Upper lobe of right lung (tissue), 1 donor: ENCODE data around the gene TBC1D14. TPM values are rescaled to one million over a fixed set of nuclear protein-coding genes. Genes with fewer than 3 reads are reported as not detected.

Experiments
- ATAC-seq: fragments of 200-7000 bp; cut with Tn5 transposase; one replicate; pipeline ENCODE4 v1.9.1; 2020; ENCODE audit warnings: mild to moderate bottlenecking, moderate library complexity
- DNase-seq: peaks from one replicate; pipeline ENCODE4 v3.0.0-alpha.2; 2020
- H3K27ac ChIP-seq: fragments of 200-600 bp; one replicate; pipeline ENCODE4 v1.8.0; 2022
- H3K27me3 ChIP-seq: fragments of 200-600 bp; one replicate; pipeline ENCODE4 v1.8.0; 2022; ENCODE audit warnings: mild to moderate bottlenecking
- H3K36me3 ChIP-seq: fragments of 200-600 bp; one replicate; pipeline ENCODE4 v1.8.0; 2022
- H3K4me1 ChIP-seq: fragments of 200-600 bp; one replicate; pipeline ENCODE4 v1.8.0; 2022
- H3K4me3 ChIP-seq: fragments of 200-600 bp; one replicate; pipeline ENCODE4 v1.8.0; 2022; ENCODE audit warnings: mild to moderate bottlenecking
- H3K9me3 ChIP-seq: fragments of 200-600 bp; one replicate; pipeline ENCODE4 v1.8.0; 2022
- intact Hi-C: fragments of 100-400 bp; cut with DNase I; formaldehyde crosslinking; loops from one replicate; pipeline ENCODE4 v1.11.0; 2022
- total RNA-seq: library from RNA; stranded (reverse); fragmentation: NEBNext Ultra II Directional; extraction: Animal tissue kit (Norgen Biotek cat#: 25700); gene quantifications from one replicate; pipeline ENCODE4 v1.2.1, GENCODE V29; 2021
- TF ChIP-seq, protein P1 (sequence below): fragments of 200-600 bp; IDR thresholded peaks from one replicate; pipeline ENCODE4 v1.8.0; 2022; ENCODE audit warnings: antibody characterized with exemption
- donor health status: DM: no; HTN: yes; CAD: no; lungs with severe emphysema.

Gene TBC1D14
- total RNA-seq, 1 donor from 2014 or later: 51.8 TPM

DNA sequence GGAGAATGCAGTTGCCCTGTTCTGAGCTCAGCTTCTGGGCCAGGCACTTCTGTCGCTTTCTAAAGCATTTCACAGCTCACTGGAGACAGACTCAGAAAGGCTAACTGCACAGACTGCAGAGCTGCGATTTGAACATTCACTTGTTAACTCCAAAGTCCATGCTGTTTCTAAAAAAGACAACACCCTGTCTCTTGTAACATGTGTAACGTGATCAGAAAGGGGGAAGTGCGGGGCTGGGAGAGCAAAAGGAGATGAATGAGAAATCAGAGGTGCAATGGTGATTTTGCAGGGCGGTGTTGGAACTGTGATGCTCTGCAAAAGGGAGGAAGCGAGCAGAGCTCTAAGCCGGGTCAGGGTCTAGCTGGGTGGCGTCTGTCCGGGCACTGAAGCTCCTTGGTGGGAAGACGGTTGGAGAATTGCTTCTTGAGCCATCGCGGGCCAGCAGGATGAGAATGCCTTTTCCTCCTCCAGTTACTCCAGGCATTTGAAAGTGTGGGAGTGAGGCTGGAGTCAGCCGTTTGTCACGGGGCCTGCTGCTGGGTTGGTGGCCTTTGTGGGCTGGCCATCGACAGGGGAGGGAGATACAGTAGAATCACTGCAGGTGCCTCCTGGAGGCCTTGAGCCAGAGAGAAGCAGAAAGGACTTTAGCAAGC, 20.3 kb downstream of the TBC1D14 start:
- H3K4me1 ChIP-seq: peaks cover 42% of the 10 kb centered on the region
- intact Hi-C loops: no loop called here
- TF ChIP-seq, protein P1, sequence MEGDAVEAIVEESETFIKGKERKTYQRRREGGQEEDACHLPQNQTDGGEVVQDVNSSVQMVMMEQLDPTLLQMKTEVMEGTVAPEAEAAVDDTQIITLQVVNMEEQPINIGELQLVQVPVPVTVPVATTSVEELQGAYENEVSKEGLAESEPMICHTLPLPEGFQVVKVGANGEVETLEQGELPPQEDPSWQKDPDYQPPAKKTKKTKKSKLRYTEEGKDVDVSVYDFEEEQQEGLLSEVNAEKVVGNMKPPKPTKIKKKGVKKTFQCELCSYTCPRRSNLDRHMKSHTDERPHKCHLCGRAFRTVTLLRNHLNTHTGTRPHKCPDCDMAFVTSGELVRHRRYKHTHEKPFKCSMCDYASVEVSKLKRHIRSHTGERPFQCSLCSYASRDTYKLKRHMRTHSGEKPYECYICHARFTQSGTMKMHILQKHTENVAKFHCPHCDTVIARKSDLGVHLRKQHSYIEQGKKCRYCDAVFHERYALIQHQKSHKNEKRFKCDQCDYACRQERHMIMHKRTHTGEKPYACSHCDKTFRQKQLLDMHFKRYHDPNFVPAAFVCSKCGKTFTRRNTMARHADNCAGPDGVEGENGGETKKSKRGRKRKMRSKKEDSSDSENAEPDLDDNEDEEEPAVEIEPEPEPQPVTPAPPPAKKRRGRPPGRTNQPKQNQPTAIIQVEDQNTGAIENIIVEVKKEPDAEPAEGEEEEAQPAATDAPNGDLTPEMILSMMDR: no peak
- no peaks in the 10 kb centered on the region for H3K27me3 ChIP-seq
- H3K9me3 ChIP-seq: no peaks in the 10 kb centered on the region
- no peak overlapping the region for H3K27ac ChIP-seq
- no peaks in the 10 kb centered on the region for H3K36me3 ChIP-seq
- no peak overlapping the region for H3K4me3 ChIP-seq
- ATAC-seq (peak; percentile 15), DNase-seq (no peak)

DNA sequence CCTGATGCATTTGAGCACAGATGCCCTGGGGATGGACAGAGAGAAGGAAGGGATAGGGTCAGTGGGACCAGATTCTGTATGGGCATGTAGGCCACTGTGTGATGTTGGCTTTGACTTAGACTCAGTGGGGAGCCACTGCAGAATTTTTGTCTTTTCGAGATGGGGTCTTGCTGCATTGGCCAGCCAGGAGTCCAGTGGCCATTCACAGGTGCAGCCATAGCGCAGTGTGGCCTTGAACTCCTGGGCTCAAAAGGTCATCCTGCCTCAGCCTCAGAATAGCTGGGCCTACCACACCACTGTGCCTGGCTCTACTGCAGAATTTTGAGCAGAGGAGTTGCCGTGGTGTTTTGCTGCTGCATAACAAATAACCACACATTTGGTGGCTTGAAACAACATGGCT, 22.8 kb downstream of the TBC1D14 start:
- no peak for DNase-seq
- H3K4me1 ChIP-seq: peaks cover 21% of the 10 kb centered on the region
- intact Hi-C loops: no loop called here
- H3K27me3 ChIP-seq: no peaks in the 10 kb centered on the region
- H3K27ac ChIP-seq: no peak overlapping the region
- H3K4me3 ChIP-seq: no peak overlapping the region
- TF ChIP-seq, protein P1: no peak
- H3K36me3 ChIP-seq: no peaks in the 10 kb centered on the region
- no peaks in the 10 kb centered on the region for H3K9me3 ChIP-seq
- no peak for ATAC-seq

DNA sequence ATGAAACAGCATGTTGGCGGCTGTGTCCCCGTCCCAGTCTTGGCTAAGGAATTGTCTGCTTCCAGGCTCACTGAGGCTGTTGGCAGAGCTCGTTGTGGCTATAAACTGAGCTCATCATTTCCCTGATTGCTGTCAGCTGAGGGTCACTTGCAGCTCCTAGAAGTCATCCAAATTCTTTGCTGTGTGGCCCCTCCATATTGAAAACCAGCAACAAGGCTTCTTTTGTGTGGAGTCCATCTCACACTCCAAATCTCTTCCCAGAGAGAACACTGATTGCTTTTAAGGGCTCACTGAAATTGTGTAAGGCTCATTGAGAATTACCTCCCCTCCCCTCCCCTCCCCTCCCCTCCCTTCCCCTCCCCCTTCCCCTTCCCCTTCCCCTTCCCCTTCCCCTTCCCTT, 23.3 kb downstream of the TBC1D14 start:
- no peak for ATAC-seq
- Histone ChIP-seq H3K4me1 (peaks cover 17% of the 10 kb centered on the region), H3K27ac (no peak overlapping the region), H3K36me3 (no peaks in the 10 kb centered on the region), H3K27me3 (no peaks in the 10 kb centered on the region), H3K4me3 (no peak overlapping the region), H3K9me3 (no peaks in the 10 kb centered on the region)
- intact Hi-C loops: no loop called here
- TF ChIP-seq, protein P1: no peak
- DNase-seq: no peak

DNA sequence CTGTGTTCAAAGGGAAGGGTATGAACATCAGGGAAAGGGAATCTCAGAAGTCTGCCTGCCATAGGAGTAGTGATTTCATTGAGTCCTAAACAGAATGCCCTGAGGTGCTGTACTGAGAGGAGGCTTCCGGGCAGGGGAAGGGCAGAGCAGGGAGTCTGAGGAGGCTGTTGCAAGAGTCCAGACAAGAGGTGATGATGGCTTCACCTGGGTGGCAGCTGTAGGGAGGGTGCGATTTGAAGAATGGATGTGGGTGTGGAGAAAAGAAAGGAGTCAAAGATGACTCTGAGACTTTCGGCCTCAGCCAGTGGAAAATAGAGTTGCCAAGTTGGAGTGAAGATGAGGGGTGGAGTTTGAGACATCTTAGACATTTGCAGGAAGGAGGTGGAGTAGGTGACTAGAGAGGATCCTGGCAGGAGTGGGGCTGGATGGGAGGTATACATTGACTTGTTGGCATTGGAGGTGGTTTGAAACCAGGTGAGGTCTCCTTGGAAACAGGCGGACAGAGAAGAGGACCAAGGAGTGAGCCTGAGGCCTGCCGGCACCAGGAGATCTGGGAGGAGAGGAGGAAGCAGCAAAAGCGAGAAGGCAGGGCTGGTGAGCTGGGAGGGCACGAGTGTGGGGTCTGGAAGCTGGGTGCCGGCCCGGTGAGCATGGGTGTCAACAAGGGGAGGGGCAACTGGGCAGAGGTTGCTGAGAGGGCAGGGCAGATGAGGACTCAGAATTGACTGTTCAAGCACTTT, 24.2 kb downstream of the TBC1D14 start:
- Histone ChIP-seq H3K36me3 (no peaks in the 10 kb centered on the region), H3K27ac (no peak overlapping the region), H3K4me1 (peaks cover 14% of the 10 kb centered on the region), H3K9me3 (no peaks in the 10 kb centered on the region), H3K4me3 (no peak overlapping the region), H3K27me3 (no peaks in the 10 kb centered on the region)
- intact Hi-C loops: no loop called here
- TF ChIP-seq, protein P1: no peak
- ATAC-seq (no peak), DNase-seq (no peak)

DNA sequence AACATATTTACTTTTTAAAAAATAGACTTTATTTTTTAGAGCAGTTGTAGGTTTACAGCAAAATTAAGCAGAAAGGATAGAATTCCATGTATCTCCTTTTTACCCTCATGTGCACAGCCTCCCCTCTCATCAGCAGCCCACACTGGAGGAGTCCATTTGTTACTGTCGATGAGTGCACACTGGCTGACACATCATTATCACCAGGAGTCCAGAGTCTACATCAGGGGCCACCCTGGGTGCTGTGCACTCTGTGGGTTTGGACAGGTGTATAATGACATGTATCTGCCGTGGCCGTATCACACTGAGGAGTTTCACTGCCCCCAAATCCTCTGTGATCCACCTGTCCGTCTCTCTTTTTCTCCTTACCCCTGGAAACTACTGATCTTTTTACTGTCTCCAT, 26.3 kb downstream of the TBC1D14 start:
- intact Hi-C loops: no loop called here
- Histone ChIP-seq H3K4me1 (peaks cover 25% of the 10 kb centered on the region), H3K4me3 (no peak overlapping the region), H3K27me3 (no peaks in the 10 kb centered on the region), H3K9me3 (no peaks in the 10 kb centered on the region), H3K27ac (no peak overlapping the region), H3K36me3 (no peaks in the 10 kb centered on the region)
- ATAC-seq: no peak
- TF ChIP-seq, protein P1: no peak
- no peak for DNase-seq
